NCI-H1694 (cell line): Measurements from ENCODE around the gene WHAMM.
"Not testable (repeated sequence)": the region's sequence is repeated elsewhere in the genome, so short reads cannot be mapped to it uniquely, and the experiment has no call there.

ENCODE experiments used
- DNase-seq: peaks from one replicate; lab custom pipeline; 2025; lab: John Stamatoyannopoulos, UW

Gene WHAMM, protein sequence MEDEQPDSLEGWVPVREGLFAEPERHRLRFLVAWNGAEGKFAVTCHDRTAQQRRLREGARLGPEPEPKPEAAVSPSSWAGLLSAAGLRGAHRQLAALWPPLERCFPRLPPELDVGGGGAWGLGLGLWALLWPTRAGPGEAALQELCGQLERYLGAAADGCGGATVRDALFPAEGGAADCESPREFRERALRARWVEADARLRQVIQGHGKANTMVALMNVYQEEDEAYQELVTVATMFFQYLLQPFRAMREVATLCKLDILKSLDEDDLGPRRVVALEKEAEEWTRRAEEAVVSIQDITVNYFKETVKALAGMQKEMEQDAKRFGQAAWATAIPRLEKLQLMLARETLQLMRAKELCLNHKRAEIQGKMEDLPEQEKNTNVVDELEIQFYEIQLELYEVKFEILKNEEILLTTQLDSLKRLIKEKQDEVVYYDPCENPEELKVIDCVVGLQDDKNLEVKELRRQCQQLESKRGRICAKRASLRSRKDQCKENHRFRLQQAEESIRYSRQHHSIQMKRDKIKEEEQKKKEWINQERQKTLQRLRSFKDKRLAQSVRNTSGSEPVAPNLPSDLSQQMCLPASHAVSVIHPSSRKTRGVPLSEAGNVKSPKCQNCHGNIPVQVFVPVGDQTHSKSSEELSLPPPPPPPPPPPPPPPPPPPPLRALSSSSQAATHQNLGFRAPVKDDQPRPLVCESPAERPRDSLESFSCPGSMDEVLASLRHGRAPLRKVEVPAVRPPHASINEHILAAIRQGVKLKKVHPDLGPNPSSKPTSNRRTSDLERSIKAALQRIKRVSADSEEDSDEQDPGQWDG

DNA sequence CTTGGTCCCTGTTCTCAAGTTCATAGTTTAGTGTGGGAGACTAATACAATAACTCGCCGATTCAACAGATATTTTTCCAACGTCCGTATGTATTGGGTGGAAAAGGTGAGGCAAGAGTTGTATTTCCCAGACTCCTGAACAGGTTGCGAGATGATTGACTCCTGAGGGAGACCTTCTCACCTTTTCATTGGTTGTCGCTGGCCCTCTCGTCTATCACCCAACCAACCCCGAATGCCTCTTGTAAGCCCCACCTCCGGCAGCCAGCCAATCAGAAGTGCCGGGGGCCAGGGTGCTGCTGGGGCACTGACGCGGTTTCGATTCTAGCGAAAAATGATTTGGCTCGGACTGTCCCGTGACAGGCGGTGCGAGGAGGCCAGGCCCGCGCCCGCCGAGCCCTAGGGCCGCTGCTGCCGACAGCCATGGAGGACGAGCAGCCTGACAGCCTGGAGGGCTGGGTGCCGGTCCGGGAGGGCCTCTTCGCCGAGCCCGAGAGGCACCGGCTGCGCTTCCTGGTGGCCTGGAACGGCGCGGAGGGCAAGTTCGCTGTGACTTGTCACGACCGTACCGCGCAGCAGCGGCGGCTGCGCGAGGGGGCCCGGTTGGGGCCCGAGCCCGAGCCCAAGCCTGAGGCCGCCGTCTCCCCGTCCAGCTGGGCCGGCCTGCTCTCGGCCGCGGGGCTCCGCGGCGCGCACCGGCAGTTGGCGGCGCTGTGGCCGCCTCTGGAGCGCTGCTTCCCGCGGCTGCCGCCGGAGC lies at the start of gene WHAMM:
Gene WHAMM, plus strand, starts transcription at position 321 of the 753 bp plus-strand sequence. Its CDS starts 99 bp downstream, at position 420.
- DNase-seq: peak; percentile 92

DNA sequence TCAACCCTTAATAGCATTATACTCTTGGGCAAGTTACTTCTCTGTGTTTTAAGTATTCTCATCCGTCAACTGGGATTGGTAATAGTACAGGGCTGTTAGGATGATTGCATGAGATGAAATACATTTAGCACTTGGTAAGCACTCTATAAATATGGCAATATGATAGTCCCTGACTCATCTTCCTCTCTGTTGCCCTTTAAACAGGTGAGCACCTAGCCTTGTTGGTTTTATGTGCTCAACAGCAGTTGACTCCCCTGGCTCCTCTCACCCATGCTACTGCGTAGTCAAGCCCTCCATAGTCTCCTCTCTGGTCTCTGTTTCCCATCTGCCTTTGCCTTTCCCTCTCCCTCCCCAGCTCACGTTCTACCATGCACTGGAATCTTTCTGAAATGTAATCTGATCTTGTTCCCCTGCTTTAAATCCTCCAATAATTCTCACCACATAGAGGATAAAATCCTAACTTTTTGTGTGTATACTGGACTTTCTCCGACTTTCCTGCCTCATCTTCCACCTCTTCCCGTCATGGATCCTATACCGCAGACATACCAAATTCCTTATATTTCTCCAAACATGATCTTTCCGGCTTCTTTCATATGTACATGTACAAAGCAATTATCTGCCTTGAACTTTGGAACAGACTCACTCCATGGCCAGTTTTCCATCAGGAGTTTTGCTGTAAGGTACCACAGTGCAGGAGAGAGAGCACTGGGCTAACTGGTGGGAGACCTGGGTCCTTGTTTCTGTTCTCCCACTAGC lies 45.9 kb upstream of the WHAMM start:
- DNase-seq: no peak

DNA sequence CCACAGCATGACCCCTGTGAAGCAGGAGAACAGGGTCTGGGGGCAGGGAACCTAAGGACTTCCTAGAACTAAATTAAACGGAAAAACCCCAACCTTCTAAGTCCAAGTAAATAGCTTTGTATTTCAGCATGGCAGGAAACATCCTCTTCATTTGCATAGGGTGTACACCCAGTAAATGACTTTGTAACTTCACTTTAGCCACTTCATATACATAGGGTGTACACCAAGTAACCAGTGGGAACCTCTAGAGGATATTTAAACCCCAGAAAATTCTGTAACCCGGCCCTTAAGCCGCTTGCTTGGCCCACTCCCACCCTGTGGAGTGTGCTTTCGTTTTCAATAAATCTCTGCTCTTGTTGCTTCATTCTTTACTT lies 45.3 kb upstream of the WHAMM start:
- DNase-seq: no peak

DNA sequence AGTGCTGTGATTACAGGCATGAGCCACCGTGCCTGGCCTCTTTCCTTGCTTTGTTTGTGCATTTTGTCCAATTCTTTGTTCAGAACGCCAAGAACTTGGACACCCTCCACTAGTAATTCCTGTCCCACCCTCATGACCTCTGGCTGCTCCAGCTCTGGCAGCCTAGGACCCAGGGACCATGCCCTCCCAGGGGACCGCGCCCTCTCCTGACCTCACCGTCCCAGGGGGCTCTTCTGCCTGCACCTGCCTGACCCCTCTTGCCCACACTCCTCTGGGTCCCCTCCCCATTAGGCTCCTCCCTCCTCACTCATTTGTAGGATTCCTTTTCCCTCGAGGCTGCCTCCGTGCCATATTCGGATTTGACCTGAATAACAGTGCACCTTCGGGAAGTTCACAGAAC lies 44.7 kb upstream of the WHAMM start:
- no peak for DNase-seq

DNA sequence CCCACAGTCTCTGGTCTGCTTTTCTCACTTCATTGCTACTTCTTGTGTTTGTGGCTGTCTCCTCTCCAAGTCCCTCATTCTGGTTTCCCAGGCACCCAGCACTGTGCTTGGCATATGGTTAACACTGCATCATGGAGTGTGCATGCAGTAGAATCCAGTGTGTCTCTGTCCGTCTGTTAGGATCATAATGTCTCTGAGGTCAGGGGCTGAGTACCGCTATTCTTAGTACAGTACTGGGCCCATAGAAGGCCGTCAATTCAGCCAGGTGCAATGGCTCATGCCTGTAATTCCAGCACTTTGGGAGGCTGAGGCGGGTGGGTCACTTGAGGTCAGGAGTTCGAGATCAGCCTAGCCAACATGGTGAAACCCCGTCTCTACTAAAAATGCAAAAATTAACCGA lies 43.2 kb upstream of the WHAMM start:
- DNase-seq: not testable (repeated sequence)

DNA sequence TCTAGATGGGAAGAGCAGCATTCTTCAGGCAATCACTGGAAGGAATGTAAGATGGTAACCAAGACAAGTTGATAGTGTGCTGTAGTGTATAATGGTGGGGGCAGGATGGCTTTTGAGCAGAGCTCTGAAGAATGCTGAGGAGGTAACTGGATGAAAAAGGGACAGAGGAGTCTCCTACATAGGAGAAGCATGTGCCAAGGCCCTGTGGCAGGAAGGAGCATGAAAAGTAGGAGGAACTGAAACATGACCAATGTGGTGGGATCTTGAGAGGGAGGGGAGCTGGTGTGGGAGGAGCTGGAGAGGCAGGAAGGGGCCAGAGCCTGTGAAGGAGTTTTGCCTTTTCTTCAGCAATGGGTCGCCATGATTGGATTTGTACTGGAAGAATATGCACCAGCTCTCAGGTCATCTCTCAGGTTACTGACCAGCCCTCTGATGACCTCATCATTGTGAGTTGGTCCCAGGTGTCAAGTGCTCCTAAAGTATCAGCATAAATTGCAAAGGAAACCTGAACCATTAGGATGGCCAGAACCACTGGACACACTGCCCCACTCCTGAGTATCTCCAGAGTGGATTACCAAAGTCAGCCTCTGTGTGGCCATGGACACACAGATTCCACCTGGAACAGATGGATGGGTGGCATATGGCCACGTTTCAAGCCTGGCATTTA lies 42.1 kb upstream of the WHAMM start:
- DNase-seq: no peak

DNA sequence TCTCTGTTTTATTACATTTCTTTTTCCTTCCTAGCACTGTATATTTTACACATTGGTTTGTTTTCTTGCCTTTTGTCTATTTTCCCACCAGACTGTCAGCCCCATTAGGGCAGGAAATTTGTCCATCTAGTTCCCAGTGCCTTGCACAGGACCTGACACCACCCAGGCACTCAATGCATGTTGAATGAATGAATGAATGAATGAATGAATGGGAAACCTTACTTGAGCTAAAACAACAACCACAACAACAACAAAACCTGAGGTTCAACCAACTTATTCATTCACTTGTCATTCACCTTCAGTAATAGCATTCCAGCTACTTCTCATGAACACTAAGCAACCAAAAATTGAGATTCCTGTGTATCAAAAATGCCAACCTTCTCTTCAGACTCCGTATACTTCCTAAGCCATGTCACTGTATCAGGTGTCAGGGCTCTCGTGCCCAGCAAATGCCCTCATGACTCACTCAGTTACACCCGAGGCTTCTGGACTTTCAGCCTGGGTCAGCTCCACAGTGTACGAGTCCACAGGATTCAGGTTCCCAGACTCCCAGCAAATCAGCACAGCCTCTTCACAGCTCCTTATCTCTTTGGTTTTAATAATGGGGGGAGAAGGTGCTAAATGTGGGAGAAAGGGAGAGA lies 40.9 kb upstream of the WHAMM start:
- DNase-seq: no peak

DNA sequence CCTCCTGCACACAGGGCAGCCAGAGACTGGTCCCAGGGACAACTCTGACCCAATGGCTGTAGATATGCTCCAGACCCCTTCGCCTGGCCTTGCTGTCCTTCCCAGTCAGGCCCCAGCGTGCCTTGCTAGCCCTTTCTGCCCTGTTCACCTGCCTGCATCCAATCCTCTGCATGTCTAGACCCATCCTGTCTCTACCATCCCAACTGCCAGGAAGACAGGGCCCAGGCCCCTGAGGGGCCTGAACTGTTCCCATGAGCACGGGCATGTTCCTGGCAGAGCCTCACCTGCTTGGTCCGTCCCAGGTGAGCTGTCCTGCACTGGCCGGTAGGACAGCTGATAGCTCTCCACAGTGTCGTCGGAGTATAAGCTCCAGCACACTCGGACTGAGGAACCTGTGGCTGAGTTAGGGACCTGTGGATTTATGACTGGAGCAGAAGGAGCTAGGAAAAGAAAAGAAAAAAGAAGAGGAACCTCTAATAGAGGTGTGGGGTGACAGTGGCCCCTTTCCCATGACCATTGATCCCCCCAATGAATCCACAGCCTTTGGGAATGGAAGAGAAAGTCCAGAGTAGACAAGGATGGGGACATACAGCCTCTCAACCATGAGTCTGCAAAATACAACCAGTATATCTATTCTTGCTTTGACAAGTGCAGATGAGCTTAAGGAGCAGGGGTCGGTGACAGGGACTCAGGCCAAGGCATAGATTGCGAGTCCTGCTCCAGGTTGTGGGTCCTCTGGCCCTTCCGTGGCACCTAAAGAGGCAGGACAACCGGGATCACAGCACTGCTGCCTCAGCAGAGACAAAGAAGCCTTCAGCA lies 37.4 kb upstream of the WHAMM start:
- no peak for DNase-seq

DNA sequence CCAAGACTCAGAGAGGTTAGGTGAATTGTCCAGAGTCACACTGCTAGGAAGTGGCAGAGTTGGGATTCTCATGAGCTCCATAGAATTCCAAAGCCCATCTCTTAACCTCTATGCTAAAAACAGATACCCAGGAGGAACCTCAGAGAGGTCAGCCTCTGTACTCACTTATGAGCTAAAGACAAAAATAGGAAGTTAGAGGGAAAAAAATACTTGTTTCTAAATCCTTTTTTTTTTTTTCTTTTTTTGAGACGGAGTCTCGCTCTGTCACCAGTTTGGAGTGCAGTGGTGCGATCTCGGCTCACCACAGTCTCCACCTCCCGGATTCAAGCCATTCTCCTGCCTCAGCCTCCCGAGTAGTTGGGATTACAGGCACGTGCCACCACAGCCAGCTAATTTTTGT lies 34.9 kb upstream of the WHAMM start:
- DNase-seq: no peak

DNA sequence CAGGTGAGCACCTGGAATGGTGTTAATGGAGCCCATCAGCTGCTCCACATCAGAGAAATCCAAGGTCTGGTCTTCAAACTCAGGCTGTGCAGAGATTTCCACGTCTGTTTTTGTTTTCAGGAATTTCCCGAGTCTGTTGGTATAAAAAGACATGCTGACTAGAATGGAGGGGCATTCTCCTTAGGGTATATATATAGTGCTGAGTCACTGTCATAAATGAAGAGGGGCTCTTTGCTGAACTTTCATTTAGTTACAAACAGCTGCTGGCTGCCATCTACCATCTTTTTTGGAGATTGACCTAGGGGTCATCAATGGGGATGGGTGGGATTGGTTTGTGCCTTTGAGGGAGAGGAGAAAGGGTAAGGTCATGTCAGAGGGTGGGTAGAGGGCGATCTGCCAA lies 30.7 kb upstream of the WHAMM start:
- DNase-seq: no peak

DNA sequence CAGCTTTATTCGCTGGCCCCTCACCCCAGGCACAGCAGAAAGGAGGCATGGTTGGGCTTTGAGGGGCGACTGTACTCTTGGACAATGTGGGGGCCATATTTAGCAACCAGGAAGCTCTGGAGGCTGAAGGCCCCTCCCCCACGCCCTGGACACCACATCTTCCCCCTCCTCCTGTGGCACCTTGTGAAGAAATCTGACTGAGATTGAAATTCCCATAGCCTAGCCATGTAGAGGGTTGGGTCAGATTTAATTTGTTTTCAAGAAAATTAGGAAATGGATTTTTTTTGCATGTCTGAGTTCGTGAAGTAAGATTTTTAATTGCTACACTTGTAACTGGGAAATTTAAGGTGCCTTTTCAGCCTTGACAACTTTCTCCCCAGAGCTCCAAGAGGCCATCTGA lies 28.1 kb upstream of the WHAMM start:
- no peak for DNase-seq

DNA sequence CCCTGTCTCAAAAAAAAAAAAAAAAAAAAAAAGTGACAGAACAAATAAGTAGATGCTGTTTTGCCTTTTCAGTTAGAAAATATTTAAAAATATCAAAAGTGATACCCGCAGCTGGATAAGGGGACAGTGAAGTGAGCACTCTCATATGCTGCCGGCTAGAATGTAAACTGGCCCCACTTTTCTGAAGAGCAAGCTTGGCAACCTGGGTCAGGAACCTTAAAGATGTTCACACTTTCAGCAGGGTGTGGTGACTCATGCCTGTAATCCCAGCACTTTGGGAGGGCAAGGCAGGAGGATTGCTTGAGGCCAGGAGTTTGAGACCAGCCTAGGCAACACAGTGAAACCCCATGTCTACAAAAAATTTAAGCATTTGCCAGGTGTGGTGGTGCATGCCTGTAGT lies 20.9 kb upstream of the WHAMM start:
- DNase-seq: no peak

DNA sequence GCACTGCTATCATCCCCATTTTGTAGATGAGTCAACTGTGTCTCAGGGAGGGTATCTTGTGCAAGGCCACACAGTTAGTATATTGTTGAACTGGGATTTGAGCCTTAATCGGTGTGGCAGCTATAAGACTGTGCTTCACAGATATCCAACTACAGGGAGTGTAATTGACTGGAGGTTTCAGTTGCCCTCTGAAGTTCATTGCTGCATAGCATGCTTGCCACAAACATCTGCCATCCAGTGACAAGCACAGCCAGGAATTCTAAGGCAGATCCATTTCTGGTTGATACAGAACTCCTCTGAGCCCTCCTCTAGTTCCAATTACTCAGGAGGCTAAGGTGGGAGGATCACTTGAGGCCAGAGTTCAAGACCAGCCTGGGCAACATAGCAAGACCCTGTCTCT lies 19.9 kb upstream of the WHAMM start:
- DNase-seq: no peak

DNA sequence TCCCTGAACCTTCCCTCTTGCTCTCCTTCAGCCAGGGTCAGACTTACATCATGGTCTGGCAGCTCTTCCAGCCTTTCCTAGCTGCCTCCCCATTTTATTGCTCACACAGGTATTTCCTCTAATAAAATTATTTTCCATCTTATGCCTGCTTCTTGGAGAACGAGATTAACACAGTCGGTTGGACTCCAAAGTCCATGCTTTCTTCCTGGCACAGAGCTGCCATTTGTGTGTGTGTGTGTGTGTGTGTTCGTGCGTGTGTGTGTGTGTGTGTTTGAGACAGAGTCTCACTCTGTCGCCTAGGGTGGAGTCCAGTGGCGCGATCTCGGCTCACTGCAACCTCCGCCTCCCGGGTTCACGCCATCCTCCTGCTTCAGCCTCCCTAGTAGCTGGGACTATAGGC lies 19.1 kb upstream of the WHAMM start:
- no peak for DNase-seq

DNA sequence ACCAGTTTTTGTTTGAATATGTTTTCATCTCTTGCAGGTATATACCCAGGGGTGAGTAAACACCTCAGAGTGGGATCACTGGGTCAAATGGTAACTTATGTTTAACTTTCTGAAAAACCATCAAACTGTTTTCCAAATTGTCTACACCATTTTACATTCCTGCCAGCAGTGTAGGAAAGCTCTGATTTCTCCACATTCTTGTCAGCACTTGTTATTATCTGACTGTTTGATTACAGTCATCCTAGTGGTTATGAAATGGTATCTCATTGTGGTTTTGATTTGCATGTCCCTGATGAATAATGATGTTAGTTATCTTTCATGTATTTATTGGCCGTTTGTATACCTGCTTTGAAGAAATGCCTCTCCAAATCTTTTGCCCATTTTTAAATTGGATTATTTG lies 17.4 kb upstream of the WHAMM start:
- no peak for DNase-seq

DNA sequence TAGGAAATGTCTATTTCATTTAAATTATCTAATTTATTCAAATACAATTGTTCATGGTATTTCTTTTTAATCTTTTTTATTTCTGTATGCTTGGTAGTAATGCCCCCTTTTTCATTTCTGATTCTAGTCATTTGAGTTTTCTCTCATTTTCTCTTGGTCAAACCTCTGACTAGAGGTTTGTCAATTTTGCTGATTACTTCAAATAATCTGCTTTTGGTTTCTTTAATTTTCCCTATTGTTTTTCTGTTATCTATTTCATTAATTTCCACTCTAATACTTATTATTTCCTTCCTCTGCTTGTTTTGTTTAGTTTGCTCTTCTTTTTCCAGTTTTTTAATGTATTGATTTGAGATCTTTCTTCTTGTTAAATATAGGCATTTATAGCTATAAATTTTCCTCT lies 15.7 kb upstream of the WHAMM start:
- no peak for DNase-seq

DNA sequence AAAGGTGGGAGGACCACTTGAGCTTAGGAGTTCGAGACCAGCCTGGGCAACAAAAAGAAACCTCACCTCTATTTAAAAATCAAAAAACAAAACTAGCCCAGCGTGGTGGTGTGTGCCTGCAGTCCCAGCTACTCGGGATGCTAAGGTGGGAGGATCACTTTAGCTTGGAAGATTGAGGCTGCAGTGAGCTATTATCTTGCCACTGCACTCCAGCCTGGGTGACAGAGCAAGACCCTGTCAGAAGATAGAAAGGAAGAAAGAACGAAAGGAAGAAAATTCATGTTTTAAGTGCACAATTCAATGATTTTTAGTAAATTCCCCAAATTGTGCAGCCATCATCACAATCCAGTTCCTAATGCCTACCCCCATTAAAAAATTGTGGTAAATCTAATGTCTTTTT lies 11.3 kb upstream of the WHAMM start:
- DNase-seq: no peak

DNA sequence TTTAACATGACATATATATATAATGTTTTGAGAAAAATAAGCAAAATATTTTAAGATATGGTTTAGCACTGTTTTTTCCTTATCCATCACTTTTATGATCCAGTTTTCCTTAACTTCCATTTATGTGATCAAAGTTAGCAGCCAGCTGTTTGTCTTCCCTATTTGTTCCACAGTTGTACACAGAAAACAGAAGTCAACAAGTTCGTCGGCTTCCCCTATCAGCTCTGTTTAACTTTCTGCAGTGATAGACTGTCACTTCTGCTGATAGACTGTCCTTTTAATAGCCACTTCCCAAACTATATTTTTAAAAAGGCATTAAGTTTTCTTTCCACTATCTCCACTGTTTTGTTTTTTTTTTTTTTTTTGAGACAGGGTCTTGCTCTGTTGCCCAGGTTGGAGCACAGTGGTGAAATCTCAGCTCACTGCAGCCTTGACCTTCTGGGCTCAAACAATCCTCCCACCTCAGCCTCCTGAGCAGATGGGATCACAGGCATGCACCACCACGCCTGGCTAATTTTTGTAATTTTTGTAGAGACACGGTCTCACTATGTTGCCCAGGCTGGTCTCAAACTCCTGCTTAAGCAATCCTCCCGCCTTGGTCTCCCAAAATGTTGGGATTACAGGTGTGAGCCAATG lies 10.8 kb upstream of the WHAMM start:
- no peak for DNase-seq

DNA sequence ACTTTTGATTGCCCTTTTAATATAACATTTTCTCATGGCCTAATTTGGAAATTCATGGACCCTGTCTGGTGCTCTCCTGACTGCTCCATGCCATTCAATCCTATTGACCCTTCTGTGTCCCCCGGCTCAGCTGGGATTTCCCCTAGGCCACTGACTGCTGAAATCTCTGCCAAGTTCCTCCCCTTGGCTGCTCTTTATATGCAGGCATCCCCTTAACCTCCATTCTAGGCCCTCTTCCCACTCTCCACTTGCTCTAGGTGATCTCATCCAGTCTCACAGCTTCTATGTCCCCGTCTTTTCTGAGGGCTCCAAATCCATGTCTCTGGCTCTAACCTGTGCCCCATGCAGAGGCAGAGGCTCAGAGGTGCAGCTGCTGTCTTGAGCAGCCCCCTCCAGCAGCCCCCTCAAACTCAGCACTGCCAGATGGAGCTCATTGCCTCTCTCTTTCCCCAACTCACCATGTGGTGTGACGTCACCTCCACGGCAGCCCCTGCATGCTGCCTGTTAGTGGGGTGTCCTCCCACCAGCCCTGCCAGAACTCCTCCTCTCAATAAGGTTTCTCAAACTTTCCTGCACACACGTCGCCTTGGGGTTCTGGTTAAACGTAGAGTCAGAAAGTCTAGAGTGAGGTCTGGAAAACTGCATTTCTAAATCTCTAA lies 10.1 kb upstream of the WHAMM start:
- DNase-seq: no peak
